GM21367 (cell line): ENCODE results near the gene OR5K2.

Experiments used
- ATAC-seq: cut with Tn5 transposase; IDR thresholded peaks from one replicate; pipeline ENCODE4 v1.9.1; 2021; ENCODE audit not compliant: unreplicated experiment

OR5K2 gene

DNA sequence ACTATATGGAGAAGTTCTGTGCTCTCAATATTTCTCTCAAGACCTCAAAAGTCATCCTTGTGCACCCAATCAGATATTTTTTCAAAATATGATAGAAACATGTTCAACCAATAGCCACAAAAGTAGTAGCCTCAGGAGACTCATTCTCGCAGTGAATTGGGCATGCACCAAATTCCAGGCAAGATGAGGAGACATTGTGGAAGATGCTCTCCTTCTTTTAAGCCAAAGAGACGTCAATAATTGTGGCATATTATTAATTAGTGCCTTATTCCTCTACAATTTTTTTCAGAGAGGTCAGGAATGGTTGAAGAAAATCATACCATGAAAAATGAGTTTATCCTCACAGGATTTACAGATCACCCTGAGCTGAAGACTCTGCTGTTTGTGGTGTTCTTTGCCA lies at the start of gene OR5K2:
Gene OR5K2, plus strand, starts transcription at position 301 of the 400 bp plus-strand sequence. Its CDS starts 0 bp downstream, at position 301.
- ATAC-seq, result no peak

DNA sequence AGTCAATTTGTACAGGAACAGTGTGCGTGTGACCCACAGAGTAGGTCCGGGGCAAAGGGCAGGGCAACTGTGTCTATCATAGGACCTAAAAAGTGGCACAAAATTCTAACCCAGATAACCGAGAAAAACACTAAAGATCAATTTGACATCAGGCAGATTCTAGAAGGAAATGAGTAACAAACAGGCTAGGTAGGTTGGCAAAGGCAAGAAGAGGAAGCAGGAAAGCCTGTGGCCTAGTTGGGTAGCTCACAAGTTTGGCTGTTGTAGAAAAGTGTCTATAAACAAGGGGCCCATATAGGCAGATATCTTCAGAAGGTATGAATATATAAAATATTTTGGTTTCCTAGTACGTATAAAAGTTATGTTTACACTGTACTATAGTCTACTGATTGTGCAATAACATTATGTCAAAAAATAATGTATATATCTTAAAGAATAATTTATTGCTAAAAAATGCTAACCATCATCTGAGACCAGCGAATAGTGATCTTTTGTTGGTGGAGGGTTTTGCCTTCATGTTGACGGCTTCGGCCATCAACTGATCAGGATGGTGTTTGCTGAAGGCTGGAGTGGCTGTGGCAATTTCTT lies 47.8 kb upstream of the OR5K2 start:
- no peak for ATAC-seq

DNA sequence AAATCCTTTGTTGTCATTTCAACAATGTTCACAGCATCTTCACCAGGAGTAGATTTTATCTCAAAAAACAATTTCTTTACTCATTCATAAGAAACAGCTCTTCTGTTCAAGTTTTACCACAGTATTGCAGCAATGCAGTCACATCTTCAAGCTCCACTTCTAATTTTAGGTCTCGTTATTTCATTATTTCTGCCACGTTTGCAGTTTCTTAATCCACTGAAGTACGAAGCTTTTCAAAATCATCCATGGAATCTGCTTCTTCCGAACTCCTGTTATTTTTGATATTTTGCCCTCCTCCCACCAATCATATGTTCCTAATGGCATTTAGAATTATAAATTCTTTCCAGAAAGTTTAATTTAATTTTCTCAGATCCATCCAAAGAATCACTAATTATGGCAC lies 47.1 kb upstream of the OR5K2 start:
- no peak for ATAC-seq

DNA sequence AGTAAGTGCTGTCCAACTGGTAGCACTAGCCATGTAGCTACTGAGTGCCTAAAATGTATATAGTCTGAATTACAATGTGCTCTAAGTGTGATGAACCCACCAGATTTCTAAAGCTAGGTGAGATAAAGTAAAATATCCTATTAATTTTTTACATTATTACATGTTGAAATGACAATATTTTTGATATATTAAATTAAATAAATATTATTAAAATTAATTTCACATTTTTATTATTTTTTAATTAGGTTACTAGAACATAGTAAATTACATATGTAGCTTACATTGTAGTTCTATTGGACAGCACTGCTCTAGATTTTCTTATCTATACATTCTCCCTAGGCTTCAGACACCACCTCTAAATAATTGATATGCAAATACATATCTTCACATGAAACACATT lies 43.7 kb upstream of the OR5K2 start:
- ATAC-seq, result no peak

DNA sequence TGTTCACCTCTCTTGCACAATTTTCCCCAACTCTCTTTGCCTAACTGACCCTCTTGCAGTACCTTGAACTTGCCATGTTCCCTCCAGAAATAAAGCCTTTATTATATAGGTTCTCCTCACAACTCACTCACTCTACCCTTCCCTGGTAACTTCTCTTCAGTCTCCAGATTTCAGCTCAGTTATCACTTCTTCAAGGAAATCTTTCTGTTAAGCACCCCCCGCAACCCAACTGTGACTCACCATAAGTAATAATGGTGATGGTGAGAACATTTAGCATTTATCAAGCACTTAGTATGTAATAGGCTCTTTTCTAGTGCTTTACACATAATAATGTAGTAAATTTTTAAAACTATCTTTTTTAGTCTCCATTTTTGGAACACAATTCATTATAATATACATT lies 42.6 kb upstream of the OR5K2 start:
- ATAC-seq, result no peak

DNA sequence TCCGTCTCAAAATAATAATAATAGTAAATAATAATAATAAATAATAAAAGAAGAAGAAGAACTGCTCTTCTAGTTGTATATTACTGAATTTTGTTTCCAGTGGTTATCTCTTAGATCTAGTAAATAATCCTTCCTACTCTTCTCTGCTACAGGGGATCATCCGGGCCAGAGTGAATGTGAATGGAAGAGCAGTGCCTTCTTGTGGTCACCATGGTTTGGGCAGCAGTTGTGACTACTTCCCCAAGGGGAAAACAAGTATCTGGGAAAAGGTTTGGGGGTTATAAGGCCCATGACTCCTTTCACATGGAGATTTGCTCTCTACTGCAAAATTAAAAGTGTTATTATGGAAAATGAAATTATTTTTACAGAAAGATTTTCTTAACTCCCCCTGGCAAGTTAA lies 39.9 kb upstream of the OR5K2 start:
- ATAC-seq, result no peak

DNA sequence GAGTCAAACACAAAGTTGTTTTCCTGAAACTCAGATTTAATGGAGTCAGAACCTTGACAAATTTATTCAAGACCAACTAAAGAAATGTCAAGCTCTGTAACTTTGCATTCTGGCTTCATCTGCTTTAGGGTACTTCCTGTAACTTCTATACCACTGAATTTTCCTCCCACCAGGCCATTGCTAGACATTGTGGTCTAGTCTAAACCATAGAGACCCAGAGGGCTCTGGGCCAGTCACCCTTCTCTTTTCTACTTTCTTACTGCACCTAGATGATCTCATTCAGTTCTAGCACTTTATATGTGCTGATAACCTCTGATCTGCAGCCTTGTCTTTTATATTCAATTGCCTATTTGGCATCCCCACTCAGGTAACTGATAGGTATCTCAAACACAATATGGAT lies 37.3 kb upstream of the OR5K2 start:
- peak; percentile 64 for ATAC-seq

DNA sequence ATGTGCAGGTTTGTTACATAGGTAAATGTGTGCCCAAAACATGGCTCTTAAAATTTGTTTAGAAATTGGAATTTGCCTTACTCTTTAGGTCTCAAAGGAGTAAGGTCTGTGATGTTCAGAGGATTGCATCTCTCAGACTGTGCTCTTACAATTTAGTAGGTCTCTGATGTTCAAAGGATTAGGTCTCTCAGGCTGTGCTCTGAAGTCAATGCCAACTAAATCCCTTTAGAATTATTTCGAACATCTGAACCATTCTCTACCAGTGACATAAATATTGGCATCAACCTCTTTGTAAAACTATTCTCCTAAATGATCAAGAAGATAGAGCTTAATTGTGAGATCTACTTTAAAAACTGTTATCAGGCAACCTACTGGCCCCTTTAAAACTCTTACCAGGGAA lies 34.6 kb upstream of the OR5K2 start, which contains the start of gene OR5K1:
Gene OR5K1, plus strand, starts transcription at position 301 of the 400 bp plus-strand sequence. CDS start 6,376 bp downstream, outside the sequence.
- ATAC-seq, result no peak

DNA sequence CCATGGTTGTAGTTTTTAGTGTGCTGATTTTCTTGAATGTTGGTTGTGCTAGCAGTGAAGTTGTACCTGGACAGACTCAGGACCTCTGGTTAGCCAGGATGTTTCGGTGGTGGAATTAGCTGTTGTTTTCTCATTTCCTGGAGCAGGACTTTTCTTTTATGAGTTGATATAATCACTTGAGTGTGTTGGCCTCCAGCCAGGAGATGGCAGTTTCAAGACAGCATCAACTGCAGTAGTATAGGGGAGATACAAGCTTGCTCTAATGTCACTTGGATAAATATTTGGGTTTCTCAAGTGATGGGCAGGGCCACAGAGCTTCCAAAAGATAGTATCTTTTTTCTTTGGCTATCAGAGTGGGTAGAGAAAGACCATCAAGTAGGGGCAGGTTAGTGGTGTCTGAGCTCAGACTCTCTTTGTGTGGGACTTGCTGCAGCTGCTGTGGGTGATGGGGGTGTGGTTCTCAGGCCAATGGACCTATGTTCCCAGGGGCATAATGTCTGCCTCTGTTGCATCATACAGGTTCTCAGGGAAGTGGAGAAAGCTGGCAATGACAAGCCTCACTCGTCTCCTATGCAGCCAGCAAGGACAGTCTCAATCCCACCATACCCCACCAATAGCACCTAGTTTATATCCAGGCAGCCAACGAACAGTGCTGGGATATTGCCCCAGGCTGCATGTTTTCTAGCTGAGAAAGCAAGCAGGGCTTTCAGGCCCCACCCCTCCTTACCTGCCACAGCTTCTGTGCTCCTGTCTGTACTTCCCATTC lies 14.6 kb upstream of the OR5K2 start:
- ATAC-seq, result no peak

DNA sequence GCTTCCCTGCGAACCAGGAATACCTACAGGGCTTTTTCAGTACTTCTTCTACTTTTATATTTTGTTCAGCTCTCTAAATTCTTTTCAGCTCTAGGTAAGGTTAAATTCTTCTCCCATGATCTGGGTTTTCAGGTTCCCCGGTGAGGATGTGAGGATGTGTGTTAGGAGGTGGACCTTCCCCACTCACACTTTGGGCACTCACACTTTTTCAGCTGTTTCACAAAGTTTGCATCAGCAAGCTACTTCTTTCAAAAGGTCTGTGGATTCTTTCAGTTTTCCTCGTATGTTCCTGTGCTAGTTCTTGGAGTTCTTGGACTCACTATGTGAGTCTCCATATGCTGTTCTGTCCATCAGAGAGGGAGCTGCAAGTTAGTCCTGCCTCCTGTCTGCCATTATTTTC lies 13.9 kb upstream of the OR5K2 start:
- no peak for ATAC-seq

DNA sequence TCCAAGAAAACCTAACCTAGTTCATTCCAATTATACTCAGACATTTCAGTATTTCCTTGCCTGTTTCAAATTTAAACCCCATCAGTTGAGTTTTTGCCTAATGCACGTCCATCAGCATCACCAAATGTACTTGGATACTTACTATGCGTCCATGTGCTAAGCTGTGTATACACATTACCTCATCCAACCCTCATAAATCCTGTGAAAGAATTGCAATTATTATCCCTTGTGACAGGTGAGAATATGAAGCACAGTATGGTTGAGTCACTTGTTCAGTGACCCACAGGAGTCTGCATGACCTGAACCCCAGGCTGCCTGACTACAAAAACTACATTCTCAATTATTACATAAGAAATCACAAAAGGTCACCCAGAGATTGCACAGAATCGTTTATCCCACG lies 2.5 kb downstream of the OR5K2 start:
- ATAC-seq, result no peak

DNA sequence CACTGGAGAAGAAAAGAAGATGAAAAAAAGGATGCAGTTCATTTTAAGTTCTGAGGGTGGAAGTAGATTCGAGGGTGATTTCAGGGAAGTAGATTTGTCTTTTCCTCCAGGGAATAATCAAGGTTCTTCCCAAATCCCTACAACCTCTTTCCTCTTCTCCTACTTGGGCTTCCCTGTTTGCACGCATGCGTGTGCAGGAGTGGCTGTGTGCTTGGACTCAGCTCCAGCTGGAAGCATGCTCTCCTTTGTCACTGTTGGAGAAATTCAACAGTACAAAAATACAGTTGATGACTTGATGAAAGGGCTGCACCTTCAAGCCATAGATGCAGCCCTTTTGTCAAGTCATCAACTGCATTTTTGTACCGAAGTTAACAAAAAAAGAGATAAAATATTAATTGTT lies 3.8 kb downstream of the OR5K2 start:
- no peak for ATAC-seq

DNA sequence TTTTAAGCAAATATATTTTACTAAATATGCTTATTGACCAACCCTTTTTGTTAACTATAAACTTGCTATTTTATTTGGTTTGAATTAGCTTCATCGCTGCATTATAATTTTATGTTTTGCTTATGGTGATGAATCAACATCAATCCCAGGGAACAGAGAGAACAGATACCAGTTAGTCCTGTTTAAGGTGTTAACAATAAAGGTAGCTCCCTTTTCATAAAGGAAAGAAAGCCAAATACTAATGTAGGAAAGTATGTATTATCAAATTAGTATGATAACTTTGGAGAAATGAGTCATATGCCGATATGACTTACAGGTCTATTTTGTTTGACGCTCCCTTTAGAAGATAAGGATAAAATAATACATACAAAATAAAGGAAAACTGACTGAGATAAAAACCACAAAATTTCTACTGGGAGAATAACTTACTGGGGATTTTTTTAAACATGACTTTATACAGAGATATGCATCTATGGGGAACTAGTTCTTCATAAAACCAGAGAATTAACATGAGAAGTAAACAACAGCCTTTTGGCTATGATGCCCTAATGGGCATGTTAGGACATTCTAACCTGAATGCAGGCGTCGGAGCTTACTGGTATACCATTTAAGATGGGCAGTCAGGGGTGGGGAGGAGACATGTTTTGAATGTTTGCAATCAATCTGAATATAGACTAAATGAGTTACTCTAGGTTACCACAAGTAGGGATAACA lies 4.5 kb downstream of the OR5K2 start:
- ATAC-seq, result no peak

DNA sequence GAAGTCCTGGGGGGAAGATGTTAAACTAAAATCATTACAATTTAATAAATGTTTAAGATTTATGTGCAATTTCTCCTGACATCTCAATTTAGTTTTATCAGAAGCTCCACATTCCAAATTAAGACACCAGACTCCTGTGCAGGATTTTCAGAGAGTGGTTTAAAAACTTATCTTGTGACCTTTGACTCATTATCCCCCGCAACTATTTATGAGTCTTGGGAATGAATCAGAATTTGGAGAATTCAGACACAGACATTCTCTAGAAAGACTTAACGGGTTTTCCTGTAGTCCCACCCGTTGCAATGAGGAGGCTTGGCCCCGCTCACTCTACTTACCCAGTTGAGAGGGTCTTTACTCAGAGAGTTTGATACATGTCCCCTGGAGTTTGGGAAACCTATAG lies 7.1 kb downstream of the OR5K2 start:
- no peak for ATAC-seq

DNA sequence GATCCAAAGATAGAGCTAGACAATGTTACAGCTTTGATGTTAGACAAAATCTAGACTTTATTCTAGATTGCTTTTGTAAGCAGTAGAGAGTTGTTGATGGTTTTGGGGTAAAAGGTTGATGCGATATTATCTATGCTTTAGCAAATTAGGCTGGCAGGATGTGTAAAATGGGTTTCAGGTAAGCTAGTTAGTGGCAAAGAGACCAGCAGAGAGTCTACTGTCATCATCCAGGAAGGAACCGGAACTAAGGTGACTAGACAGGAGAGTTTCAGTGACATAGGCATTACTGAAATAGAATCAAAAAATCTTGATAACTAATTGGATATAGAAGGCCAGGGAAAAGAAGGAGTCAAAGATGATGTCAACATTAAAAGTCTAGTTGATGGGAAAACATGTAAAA lies 11.1 kb downstream of the OR5K2 start:
- no peak for ATAC-seq

DNA sequence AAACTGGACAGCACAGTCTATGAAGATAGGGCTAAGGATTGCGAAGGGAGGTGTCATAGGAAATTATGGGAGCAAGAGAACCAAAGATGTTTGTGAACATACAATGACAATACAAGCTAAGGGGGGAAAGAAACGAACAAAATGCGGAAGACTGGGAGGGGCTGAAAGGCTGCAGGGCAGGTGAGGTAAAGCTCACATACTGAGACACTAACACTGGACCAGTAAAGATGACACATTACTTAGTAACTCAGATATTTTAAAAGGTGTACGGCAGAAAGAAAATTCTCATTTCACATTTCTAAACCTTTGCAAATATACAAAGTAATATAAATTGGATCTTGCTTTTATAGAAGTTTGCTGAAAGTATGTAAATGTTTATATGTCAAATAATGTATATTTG lies 15.1 kb downstream of the OR5K2 start:
- ATAC-seq, result no peak

DNA sequence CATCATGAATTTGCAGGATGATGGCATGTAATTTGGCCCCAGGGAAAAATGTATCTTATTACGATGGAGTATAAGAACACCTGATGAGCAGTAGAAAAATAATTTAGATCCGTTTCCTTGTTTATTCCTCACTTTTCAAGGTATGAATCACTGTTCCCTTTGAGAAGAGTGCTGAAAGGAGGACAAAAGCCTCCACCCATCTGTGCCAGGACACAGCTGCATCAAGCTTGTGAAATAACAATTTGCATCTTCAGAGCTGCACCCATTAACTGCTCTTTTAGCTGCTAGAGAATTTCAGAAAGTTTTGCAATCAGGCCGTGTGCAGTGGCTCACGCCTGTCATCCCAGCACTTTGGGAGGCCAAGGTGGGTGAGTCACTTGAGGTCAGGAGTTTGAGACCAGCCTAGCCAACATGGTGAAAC lies 15.6 kb downstream of the OR5K2 start:
- ATAC-seq, result no peak

DNA sequence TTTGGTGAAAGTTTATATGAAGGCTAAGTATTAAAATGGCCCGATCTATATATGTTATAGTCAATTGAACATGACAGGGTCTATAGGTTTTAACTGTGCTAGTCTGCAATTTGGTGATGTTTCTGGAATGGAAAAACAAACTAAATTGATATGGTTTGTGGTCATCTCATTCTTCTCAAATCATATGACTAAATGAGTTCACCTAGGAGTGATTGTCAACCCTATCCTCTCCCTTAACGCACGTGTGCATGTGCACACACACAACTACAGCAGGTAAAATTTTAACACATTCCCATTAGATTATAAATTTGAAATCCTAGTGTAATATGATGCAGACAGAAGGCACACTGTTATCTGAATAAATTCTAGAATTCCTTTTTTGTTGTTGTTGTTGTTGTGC lies 16.3 kb downstream of the OR5K2 start:
- ATAC-seq, result no peak

DNA sequence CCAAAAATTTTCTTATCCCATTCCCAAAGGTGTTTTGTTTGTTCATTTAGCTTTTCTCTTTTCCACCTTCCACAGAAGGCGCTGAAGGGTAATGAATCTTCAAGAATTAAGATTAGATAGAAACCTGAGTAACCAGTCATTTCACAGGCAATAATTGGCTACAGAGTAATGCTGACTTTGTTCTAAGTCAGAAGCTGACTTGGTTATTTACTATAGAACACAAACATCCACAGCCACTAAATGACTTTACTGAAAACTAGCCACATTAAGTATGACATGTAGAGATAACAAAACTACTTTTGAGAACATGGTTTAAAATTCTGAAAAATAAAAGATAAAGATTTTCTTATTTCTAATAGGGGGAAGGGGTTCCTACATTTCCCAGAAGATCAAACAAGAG lies 17.5 kb downstream of the OR5K2 start:
- ATAC-seq, result no peak

DNA sequence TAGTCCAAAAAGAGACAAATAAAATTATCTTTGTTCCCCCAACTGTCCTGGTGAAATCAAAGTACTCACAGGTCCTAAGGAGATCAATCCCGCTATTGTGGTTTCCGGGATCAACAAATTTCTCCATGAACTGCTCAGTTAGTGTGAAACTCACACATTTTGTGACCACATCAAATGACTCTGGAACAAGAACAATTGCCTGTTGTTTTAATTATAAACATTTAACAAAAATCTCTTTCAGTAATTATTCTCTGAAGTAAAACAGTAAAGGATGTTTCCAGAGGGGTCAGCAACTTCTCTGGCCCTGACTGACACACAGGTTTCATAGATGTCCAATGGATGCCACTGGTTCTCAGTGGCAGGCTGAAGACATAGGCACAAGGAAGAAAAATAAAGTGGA lies 21.3 kb downstream of the OR5K2 start:
- ATAC-seq, result no peak

DNA sequence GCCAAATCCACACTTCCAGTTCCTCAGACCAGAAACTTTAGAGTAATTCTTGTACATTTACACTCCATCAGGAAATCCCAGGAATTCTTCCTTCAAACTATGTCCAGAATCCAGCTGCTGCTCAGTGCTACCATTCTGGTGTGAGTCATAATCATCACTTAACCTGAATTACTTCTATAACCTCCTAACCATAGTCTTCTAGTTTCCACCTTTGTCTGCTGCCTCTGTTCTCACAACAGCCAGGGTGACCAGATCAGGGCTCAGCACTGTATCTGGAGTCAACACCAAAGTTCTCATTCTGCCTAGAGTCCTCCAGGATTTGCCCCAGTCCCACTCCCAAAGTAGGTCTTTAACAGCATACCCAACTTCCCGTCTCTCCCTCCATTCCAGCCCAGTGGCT lies 21.9 kb downstream of the OR5K2 start:
- ATAC-seq, result no peak

DNA sequence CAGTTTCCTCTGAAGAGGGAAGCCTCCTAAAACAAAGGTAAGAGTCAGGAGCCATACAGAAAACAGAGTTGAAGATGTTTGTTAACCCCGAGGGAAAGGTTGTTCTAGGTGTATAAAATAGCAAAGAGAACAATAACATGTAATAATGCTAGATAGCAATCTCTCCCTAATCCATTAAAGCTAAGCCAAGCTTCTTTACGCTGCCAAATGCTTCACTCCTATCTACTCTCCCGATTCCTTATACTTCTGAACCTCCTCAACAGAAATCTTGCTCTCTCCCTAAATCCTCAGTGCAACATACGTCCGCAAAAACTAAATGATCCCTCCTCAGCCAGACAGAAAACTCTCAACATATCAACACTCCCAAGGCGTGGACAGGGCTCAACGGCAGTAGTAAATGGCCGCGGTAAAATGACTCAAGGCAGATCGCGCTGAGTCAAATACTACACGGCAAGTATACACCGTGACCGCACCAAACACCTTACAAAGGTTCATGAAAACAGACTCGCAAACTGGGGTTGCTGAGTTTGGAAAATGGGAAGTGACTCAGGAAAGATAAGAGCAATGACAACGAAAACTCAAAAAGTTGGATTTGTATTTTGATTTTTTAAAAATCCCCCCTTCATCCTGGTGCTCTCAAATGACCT lies 24.5 kb downstream of the OR5K2 start:
- ATAC-seq, result peak; percentile 28
